NCI-H748 treated with DMSO at 0.1 percent for 48 hours (cell line): ENCODE data around the gene DLAT.
"Not testable (repeated sequence)": the region's sequence is repeated elsewhere in the genome, so short reads cannot be mapped to it uniquely, and the experiment has no call there.

Experiments
- DNase-seq: peaks from one replicate; lab custom pipeline; 2025; lab: John Stamatoyannopoulos, UW

Gene DLAT

GRCh38 chr11:112050721-112051120, 25.5 kb downstream of the DLAT start:
- DNase-seq = no peak

- no peak for DNase-seq
Measured at GRCh38 chr11:112051768-112052167, 26.6 kb downstream of the DLAT start.

GRCh38 chr11:112057170-112057569, 32.0 kb downstream of the DLAT start:
- no peak for DNase-seq

- DNase-seq = no peak
Measured at GRCh38 chr11:112058103-112058502, 32.9 kb downstream of the DLAT start.

GRCh38 chr11:112062923-112063322, 37.7 kb downstream of the DLAT start:
- no peak for DNase-seq

GRCh38 chr11:112073941-112074811, 49.0 kb downstream of the DLAT start, which contains the start of the genes NKAPD1 and PIH1D2:
Gene NKAPD1, plus strand, starts transcription at chr11:112074299. Its CDS starts 1,276 bp downstream, at chr11:112075575.
Gene PIH1D2, minus strand, starts transcription at chr11:112074017. Its CDS starts 843 bp downstream, at chr11:112073174.
- peak; percentile 74 for DNase-seq

- no peak for DNase-seq
Measured at GRCh38 chr11:112082729-112083128, 57.5 kb downstream of the DLAT start.

GRCh38 chr11:112085822-112086421, 60.7 kb downstream of the DLAT start:
- no peak for DNase-seq

- peak; percentile 89 for DNase-seq
Measured at GRCh38 chr11:112086422-112087191, 61.4 kb downstream of the DLAT start, which contains the start of the genes SDHD and TIMM8B. Gene SDHD, plus strand, starts transcription at chr11:112086873. Its CDS starts 35 bp downstream, at chr11:112086908. Gene TIMM8B, minus strand, starts transcription at chr11:112086756. Its CDS starts 33 bp downstream, at chr11:112086723.

GRCh38 chr11:112087212-112087611, 62.0 kb downstream of the DLAT start:
- DNase-seq = no peak

GRCh38 chr11:112095302-112095701, 70.1 kb downstream of the DLAT start:
- DNase-seq = not testable (repeated sequence)

GRCh38 chr11:112096194-112096593, 71.0 kb downstream of the DLAT start:
- DNase-seq = no peak

GRCh38 chr11:112097734-112098528, 72.7 kb downstream of the DLAT start:
- no peak for DNase-seq

- no peak for DNase-seq
Measured at GRCh38 chr11:112100462-112100861, 75.3 kb downstream of the DLAT start.

GRCh38 chr11:112103446-112103845, 78.2 kb downstream of the DLAT start:
- DNase-seq = no peak

GRCh38 chr11:112106070-112106469, 80.9 kb downstream of the DLAT start:
- DNase-seq = no peak
